ENCODE results near the gene IFNK. TPM values are rescaled to one million over a fixed set of nuclear protein-coding genes. Genes with fewer than 3 reads are reported as not detected.

Gene IFNK
- total and polyA plus RNA-seq, 2 donors (not counting 3 experiments of a cell fraction or from before 2014, with no cell fraction given) = not detected

DNA sequence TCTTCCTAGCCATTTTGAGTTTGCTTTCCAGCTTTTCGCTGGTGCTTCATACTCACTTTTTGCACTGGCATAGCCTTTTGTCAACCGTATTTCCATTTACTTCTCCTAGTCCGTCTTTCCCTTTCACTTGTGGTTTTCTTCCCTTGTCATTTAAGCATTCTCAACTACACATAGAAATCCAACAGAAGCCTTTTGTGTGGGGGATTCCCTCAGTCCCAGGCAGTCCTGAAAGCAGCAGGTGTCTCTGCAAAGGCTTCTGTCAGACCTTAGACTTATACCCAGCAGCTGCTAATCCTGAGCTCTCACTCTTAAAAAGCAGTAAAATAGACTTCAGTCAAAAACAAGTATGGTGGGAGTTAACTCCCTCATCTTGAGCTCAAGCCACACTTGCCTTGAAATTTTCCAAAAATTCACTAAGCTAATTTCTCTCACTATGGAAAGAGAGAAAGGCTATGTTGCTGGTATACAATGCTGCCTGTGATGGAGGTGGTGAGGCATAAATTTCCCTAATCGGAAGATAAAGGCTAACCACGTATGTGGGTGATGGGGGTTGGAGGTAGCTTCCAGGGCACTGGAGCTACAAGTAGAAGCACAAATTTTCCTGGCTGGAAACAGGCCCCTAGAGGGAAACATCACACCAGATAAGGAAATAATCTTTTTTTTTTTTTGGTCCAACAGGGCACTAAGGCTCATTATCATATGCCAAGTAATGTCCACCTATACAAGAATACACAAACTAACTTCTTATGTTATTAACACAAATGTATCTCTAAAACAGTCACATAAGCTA, 34.8 kb upstream of the IFNK start:
- H3K9me3 ChIP-seq (replicated peaks; ENCODE audit: control insufficient read depth, insufficient read depth, low read length) = no peaks in the 10 kb centered on the region
- FAIRE-seq (no peak), DNase-seq (ENCODE audit: low read depth, low spot score) (no peak)
- H3K4me2 ChIP-seq (ENCODE audit: insufficient read depth, low read length) = no peak overlapping the region
- intact Hi-C loops (cut with micrococcal nuclease) (no loop called here), dilution Hi-C loops (cut with MboI; ENCODE audit: extremely low pct_ligation_motif_present, low sequenced_read_pairs) (no loop called here)
- no peak overlapping the region for H2AFZ ChIP-seq (ENCODE audit: low read depth, low read length)
- POLR2A ChIA-PET = no interaction called here
- H3K4me1 ChIP-seq (ENCODE audit: control insufficient read depth, extremely low read depth, insufficient read depth, low read length) = no peaks in the 10 kb centered on the region
- H3K79me2 ChIP-seq (ENCODE audit: control insufficient read depth, insufficient read depth, low read length) = no peaks in the 10 kb centered on the region
- no peak for TF ChIP-seq JUN (IDR thresholded peaks at IDR 0.05; ENCODE audit: borderline replicate concordance, insufficient read depth, insufficient read length, low read depth)
- no peaks in the 10 kb centered on the region for H4K20me1 ChIP-seq (replicated peaks; ENCODE audit: control insufficient read depth, extremely low read depth, insufficient read depth, low read length)
- H3K4me3 ChIP-seq (replicated peaks in 1 of 3; ENCODE audit: insufficient read depth in 1 of 3, low read depth in 1 of 3, low read length in 3 of 3) = no peak overlapping the region
- peaks cover 0 to 3% of the 10 kb centered on the region in 2 experiments for H3K27me3 ChIP-seq (ENCODE audit: control insufficient read depth in 2 of 2, insufficient read depth in 2 of 2, low read length in 2 of 2)
- BruUV-seq (replicated peaks) = no TSS peak
- no peak overlapping the region for H3K27ac ChIP-seq (ENCODE audit: insufficient read depth, low read depth, low read length)
- no peaks in the 10 kb centered on the region for H3K36me3 ChIP-seq (ENCODE audit: control insufficient read depth in 2 of 2, extremely low read depth in 1 of 2, insufficient read depth in 2 of 2, low read length in 2 of 2)
- H3K9me1 ChIP-seq (replicated peaks; ENCODE audit: control insufficient read depth, extremely low read depth, insufficient read depth, low read length) = no peaks in the 10 kb centered on the region
- CTCF ChIA-PET = interaction anchor here (0.6 to 1.5 kb wide), 3 partner anchors 40 to 211 kb away, joined by 3 to 6 read pairs (median 3); partner anchors contain the start of gene MOB3B
- H3K9ac ChIP-seq (replicated peaks; ENCODE audit: extremely low read depth, insufficient read depth, low read length) = no peak overlapping the region

DNA sequence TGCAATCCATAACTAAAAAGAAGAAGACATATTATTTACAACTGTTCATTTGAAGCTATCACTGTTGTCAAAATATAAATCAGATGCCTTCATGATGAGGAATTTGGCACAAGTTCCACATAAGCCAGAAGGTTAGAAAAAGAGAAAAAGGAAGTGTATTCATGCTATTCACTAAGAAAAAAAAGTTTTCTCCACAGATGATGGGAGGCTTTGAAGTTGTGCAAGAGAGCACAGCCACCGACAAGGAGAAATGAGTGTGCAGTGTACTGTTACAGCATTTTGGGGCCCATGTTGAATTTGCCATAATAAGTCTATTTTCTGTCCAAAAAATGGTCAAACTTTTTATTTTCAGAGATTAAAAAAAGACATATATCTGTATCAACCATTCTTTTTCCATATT, 32.9 kb upstream of the IFNK start:
- H3K27me3 ChIP-seq (ENCODE audit: control insufficient read depth in 2 of 2, insufficient read depth in 2 of 2, low read length in 2 of 2) = peaks cover 0 to 3% of the 10 kb centered on the region in 2 experiments
- no peaks in the 10 kb centered on the region for H3K36me3 ChIP-seq (ENCODE audit: control insufficient read depth in 2 of 2, extremely low read depth in 1 of 2, insufficient read depth in 2 of 2, low read length in 2 of 2)
- no peak overlapping the region for H3K4me2 ChIP-seq (ENCODE audit: insufficient read depth, low read length)
- intact Hi-C loops (cut with micrococcal nuclease) (no loop called here), dilution Hi-C loops (cut with MboI; ENCODE audit: extremely low pct_ligation_motif_present, low sequenced_read_pairs) (no loop called here)
- no peaks in the 10 kb centered on the region for H3K79me2 ChIP-seq (ENCODE audit: control insufficient read depth, insufficient read depth, low read length)
- H2AFZ ChIP-seq (ENCODE audit: low read depth, low read length) = no peak overlapping the region
- ChIA-PET CTCF (interaction anchor here (0.6 kb wide), 1 partner anchor 55 kb away, joined by 4 read pairs; no protein-coding TSS in a partner anchor), POLR2A (no interaction called here)
- no peak overlapping the region for H3K9ac ChIP-seq (replicated peaks; ENCODE audit: extremely low read depth, insufficient read depth, low read length)
- FAIRE-seq = no peak
- H3K9me1 ChIP-seq (replicated peaks; ENCODE audit: control insufficient read depth, extremely low read depth, insufficient read depth, low read length) = no peaks in the 10 kb centered on the region
- H4K20me1 ChIP-seq (replicated peaks; ENCODE audit: control insufficient read depth, extremely low read depth, insufficient read depth, low read length) = no peaks in the 10 kb centered on the region
- H3K27ac ChIP-seq (ENCODE audit: insufficient read depth, low read depth, low read length) = no peak overlapping the region
- no peak overlapping the region for H3K4me3 ChIP-seq (replicated peaks in 1 of 3; ENCODE audit: insufficient read depth in 1 of 3, low read depth in 1 of 3, low read length in 3 of 3)
- no TSS peak for BruUV-seq (replicated peaks)
- TF ChIP-seq JUN (IDR thresholded peaks at IDR 0.05; ENCODE audit: borderline replicate concordance, insufficient read depth, insufficient read length, low read depth) (no peak), EZH2 (IDR thresholded peaks at IDR 0.05; ENCODE audit: borderline replicate concordance, low read depth, low read length, severe bottlenecking) (no peak), FOS (IDR thresholded peaks at IDR 0.05; ENCODE audit: borderline replicate concordance, insufficient read depth, low read length) (no peak), POLR2AphosphoS5 (IDR thresholded peaks at IDR 0.05; ENCODE audit: insufficient read depth, low read depth, low read length) (no peak), GATA2 (IDR thresholded peaks at IDR 0.05; ENCODE audit: insufficient read depth, insufficient read length, low read depth, low read length) (no peak), MYC (IDR thresholded peaks at IDR 0.05; ENCODE audit: low read depth, low read length) (no peak)
- TF ChIP-seq, protein P1, sequence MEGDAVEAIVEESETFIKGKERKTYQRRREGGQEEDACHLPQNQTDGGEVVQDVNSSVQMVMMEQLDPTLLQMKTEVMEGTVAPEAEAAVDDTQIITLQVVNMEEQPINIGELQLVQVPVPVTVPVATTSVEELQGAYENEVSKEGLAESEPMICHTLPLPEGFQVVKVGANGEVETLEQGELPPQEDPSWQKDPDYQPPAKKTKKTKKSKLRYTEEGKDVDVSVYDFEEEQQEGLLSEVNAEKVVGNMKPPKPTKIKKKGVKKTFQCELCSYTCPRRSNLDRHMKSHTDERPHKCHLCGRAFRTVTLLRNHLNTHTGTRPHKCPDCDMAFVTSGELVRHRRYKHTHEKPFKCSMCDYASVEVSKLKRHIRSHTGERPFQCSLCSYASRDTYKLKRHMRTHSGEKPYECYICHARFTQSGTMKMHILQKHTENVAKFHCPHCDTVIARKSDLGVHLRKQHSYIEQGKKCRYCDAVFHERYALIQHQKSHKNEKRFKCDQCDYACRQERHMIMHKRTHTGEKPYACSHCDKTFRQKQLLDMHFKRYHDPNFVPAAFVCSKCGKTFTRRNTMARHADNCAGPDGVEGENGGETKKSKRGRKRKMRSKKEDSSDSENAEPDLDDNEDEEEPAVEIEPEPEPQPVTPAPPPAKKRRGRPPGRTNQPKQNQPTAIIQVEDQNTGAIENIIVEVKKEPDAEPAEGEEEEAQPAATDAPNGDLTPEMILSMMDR (IDR thresholded peaks at IDR 0.05; ENCODE audit: extremely low read depth in 1 of 2, insufficient read depth in 1 of 2, low read depth in 1 of 2, low read length in 2 of 2) = no peak
- TF ChIP-seq, protein P2, sequence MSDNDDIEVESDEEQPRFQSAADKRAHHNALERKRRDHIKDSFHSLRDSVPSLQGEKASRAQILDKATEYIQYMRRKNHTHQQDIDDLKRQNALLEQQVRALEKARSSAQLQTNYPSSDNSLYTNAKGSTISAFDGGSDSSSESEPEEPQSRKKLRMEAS (IDR thresholded peaks at IDR 0.05; ENCODE audit: insufficient read depth, insufficient read length) = no peak
- no peak for DNase-seq (ENCODE audit: low read depth, low spot score)
- H3K4me1 ChIP-seq (ENCODE audit: control insufficient read depth, extremely low read depth, insufficient read depth, low read length) = no peaks in the 10 kb centered on the region
- H3K9me3 ChIP-seq (replicated peaks; ENCODE audit: control insufficient read depth, insufficient read depth, low read length) = no peaks in the 10 kb centered on the region
